CD4-positive, alpha-beta T cell treated with Interferon gamma for 1 hour (primary cell): ENCODE results near the gene PDZD7.

Experiments
- DNase-seq: peaks from one replicate; pipeline ENCODE4 v3.0.0-alpha.2; 2020

Gene PDZD7

DNA sequence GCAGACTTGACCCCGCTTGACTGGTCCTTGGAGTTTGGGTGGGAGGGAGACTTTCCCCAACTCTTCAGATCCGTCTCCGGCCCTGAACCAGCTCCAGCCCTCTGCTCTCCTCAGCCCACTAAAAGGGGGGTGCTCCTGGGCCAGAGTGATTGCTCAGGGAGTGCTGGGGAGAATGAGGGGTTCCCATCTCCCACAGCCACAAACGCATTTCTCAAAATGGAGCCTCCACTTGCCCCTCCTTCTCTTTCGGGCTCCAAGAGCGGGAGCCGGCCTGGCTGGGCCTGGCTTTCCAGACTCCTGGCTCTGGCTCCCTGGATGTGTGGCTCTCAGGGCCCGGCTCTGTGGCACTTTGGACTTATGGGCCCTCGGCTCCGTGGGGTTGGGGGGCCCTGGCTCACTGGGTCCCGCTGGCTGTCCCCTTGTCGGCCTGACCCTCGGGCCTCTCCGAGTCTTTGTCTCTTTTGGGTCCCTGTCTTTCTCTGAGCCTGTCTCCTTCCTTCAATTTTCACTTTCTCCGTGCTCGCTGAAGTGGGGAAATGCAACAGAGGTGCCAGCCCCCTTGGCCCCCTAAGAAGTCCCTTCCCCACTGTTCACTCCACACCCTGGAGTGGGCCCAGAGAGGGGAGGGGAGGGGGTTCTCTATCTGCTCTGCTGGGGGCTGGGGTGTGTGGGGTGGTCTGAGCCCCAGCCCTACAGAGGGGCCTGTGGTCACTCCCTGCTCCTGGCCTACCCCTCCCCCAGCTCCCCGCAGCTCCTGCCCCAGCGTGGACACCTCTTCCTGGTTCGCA lies 30.6 kb downstream of the PDZD7 start:
- DNase-seq: no peak

DNA sequence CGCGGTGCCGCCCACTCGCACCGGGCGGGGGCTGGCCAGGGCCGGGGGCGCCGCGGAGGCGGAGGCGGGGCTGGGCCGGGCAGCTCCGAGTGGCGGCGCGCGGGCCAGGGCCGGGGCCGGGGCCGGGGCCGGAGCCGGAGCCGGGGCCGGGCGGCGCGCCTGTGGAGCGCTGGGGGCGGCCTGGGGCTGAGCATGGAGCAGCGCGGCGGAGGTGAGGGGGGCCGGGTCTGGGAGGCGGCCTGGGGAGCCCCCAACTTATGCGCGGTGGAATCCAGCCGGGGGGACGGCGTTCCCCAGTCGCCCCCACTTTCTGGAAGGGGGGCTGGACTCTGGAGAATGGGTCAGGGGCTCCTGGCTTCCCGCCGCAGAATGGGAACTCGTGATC lies 31.2 kb downstream of the PDZD7 start, which contains the start of gene LZTS2:
Gene LZTS2 (plus strand): TSS at position 67 of the 385 bp plus-strand sequence. CDS start 2,731 bp downstream, outside the sequence.
- DNase-seq: no peak

DNA sequence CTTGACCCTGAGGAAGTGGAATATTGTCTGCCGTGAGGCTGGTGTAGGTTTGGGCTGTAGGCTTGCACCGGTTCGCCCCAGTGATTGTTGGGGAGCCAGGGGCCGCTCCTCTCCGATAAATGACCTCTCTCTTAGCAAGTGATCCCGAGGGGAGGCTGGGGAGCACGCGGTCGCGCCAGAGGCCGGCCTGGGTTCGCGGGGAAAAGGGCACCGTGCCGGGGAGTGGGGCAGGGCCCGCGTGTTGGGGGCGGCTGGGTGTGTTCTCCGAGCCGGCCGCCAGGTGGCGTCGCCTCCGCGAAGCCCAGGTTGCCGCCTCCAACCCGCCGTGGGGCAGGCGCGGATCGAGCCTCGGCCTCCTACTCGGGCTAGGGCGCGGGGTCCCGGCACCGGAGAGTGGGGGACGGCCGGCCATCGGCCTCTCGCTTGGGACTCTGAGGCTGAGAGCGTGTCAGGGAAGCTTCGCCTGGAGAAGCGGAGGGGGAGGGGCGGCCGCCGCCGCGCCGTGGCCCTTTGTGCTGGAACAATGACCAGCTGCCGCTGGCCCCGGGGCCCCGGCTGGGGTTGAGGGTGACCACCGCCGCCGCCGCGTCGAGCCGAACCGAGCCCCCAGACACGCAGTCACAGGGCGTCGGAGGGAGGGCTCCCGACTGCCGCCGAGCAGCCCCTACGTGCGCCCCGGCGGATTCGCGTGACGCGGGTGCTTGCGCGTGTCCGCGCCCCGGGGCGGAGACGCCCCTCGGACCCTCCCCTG lies 31.8 kb downstream of the PDZD7 start:
- DNase-seq: peak; percentile 76

DNA sequence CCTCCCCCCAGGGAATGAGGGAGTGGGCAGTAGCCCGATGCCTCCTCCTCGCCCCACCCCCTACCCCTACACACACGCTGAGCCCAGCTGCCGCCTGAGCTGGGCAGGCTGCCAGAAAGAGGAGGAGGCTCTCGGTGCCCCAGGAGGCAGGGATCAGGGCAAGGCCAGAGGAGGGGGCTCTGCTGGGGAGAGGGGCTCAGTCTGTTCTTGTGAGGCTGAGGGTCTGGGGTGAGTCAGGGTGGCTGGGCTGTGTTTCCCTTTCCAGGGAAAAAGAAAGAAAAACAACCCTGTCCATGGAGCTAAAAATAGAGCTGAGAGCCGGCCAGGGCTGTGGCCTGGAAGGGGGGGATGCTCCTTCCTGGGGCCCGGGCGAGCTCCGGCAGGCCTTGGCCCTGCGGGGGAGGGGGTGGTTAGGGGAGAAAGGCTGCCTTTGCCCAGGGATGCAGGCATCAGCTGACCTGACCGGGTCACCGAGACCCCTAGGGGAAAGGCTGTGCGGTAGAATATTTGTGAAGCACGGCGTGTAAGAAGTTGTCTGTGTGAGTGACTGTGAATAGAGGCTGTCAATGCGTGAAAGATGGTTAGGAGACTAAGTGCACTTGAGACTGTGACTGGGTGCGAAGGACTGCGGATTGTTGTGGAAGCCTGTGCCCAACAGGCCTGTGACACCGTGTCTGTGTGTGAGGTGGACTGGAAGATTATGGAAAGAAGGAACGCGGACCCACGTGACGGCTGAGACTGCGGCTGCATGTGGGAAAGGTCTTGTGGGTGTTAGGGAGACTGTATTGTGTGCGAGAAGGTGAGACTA lies 32.5 kb downstream of the PDZD7 start:
- DNase-seq: peak; percentile 58

DNA sequence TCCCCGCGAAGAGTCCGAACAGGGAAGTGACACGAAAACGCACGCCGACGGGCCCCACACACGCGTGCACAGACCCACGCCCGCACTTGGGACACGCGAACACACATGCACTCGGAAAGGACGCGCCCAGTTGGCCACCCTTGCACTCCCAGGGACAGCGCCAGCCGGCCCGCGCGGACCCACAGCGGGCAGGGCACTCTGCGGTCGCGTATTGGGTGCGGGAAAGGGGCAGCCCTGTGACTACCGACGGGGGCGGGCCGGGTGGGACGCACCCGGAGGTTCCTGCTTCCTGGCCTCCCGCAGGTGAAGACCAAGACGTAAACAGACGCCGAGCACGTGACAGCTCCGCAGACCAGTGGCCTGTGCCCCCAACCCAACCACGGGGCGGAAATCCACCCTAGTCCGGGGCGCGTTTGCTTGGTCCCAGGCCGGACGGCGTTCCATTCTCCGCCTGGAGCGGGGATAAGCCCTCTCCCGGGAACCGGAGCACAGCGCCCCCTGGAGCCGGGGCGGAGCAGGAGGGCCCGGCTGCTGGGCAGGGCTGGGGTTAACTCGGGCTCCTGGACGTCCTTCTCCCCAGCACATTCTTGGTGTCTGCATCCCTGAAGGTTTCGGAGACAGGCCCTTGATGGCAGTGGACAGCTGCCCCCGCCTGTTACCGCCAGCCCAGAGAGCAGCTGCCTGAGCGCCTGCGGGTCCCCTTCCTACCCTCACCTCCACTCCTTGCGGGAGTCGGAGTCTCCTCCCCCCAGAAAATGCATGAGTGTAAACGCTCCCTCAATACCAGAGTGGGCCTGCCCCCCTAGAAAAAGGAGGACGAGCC lies 33.4 kb downstream of the PDZD7 start:
- peak; percentile 50 for DNase-seq

DNA sequence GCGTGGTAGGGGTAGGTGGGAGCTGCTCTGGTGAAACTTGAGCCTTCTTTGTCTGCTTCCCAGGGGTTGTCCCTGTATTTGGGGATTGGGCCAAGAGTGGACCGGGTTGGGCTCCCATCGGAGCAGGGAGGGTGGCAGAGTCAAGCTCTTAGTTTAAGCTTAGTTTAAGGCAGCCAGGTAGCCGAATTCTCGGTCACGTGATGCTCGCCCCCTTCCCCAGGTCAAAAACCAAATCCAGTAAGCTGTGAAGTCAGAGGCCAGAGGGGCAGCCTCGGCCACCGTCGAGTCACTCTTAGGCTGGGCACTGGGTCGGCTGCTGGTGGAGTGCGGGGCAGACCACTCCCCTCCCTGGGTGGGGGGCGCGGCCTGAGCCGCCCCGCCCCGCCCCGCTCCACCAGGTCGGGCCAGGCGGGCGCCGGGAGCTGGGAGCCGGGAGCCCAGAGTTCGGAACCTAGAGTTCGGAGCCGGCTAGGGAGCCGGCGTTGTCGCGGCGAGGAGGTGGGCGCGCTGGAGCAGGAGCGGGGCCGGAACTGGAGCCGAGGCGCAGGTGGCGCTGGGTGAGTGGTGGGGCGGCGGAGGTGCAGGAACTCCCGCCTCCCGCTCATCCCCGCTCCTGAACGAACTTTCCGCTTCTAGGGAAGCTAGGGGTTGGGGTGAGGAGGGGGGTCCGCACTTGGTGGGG lies 34.1 kb downstream of the PDZD7 start:
- no peak for DNase-seq

DNA sequence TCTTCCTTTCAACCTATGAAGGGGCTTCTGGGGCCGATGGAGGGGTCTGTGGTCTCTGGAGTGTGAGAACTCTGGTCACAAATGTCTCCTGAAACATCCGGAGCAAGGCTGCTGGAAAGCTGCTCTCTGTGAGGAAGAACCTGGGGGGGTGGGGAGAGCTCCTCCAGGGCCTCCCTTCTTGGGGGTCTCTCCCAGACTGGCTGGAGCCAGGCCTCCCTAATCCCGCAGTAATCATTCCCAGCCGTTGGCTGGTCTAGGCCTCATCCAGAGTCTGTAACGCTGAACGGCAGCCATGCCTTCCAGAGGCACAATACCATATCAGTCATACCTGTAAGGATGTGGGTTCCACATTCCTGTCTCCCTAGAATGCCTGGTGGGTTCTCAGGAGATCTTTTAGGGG lies 35.7 kb downstream of the PDZD7 start:
- no peak for DNase-seq

DNA sequence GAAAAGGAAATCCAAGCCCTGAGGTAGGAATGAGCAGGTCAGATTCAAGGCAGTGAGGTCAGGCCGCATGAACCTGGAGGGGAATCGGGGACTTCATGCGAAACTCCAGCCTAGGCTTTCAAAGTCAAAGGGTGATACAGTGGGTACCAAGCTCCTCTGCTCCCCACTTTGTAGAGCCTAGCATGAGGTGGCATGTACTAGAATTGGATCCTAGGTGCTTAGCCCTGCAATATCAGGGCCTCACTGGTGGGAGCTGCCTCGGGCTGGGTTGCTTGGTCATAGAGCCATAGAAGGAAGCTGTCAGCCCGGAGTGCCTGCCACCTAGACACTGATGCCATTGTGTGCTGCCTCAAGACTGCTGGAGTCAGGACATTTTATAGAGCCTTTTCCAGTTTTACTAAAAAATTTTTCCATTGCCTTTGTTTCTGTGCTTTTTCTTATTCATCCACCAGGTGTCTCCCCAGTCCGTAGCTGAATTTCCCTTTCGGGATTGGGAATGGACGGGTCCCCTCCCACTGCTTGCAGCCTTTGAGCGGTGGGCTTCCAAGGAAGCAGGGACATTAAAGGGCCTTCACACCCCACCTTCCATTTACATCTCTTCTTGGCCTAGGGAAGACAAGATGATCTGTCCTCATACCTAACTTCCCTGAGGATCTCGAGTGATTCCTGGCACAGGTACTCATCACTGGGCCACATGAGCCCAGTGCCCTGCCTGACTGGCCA lies 36.8 kb downstream of the PDZD7 start:
- DNase-seq: no peak

DNA sequence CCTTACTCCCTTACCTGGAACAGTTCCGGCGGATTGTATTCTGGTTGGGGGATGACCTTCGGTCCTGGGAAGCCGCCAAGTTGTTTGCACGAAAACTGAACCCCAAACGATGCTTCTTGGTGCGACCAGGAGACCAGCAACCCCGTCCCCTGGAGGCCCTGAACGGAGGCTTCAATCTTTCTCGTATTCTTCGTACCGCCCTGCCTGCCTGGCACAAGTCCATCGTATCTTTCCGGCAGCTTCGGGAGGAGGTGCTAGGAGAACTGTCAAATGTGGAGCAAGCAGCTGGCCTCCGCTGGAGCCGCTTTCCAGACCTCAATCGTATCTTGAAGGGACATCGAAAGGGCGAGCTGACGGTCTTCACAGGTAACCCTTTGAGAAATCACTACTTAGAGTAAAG lies 41.8 kb downstream of the PDZD7 start:
- no peak for DNase-seq

DNA sequence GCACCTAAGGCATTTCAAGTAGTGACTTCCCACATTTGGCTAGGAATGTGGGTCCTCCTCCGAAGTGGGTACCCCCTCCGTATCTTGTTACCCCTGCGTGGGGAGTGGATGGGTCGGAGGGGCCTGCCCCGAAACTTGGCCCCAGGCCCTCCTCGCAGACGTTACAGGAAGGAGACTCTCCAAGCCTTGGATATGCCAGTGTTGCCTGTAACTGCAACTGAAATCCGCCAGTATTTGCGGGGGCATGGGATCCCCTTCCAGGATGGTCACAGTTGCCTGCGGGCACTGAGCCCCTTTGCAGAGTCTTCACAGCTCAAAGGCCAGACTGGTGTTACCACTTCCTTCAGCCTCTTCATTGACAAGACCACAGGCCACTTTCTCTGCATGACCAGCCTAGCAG lies 42.8 kb downstream of the PDZD7 start:
- no peak for DNase-seq

DNA sequence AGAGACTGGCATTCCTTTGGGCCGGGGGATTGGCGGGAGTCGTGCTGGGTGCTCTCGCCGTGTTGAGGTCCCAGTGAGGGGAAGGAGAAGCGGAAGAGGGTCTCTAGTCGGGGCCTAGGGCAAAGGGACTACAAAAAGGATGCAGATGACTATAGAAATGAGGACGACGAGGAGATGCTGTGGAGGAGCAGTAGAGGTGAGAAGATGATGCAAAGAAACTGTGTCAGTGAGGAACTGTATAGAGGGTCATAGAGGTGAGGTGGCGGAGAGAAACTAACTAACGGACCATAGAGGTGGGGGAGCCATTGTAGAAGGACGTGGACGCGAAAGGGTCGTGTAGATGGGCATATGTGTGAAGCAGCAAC lies 43.3 kb downstream of the PDZD7 start:
- DNase-seq: no peak

DNA sequence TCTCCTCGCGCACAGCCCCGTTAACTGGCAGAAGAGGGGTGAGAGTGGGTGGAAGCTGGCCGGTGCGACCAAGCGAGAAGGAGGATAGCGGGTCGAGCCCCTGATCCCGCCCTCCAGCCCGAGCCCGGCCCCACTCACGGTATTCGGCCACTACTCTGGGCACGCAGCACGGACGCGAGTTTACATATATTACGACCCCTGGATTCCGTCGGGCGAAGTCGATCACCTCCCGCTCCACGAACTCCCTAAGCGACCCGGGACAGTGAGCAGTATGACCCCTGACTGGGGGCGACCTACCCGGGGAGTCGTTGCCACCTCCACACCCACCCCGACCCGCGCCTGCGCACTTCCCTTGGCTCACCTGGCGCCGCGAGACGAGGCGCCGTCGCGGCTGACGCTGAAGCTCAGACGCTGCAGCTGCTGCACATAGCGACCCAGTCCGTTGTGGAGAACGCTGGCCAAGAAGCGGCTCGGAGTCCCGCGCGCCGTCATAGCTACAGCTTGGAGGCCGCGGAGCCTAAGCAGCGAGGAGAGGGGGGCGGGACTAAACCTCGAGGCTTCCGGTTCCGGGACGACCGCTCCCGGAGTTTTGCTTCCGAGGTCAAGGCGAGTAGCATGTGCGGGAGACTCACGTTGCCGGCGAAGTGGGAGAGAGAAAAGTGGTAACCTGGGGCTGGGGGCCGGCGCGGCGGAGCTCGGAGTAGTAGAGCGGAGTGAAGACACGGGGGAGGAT lies 43.8 kb downstream of the PDZD7 start, which contains the start of the genes MRPL43 and TWNK:
Gene MRPL43 (minus strand): TSS at position 546 of the 733 bp plus-strand sequence. CDS start 54 bp downstream, at position 492.
Gene TWNK (plus strand): TSS at position 592 of the 733 bp plus-strand sequence. CDS start 668 bp downstream, outside the sequence.
- peak; percentile 79 for DNase-seq

DNA sequence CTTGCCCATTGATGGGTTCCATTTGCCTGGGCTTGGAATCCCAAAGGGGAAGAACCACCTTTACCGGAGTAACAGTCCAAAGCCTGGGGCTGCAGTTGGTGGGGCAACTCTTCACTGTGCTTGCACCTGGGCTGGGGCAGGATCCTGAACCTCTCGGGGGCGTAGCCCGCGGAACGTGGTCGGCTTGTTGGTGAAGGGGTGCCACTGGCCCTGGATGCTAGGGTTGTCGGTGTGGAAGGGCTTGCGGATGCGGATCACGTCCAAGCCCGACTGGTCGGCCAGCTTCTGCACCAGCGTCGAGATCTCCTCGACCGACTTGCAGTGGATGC lies 44.3 kb downstream of the PDZD7 start:
- no peak for DNase-seq

DNA sequence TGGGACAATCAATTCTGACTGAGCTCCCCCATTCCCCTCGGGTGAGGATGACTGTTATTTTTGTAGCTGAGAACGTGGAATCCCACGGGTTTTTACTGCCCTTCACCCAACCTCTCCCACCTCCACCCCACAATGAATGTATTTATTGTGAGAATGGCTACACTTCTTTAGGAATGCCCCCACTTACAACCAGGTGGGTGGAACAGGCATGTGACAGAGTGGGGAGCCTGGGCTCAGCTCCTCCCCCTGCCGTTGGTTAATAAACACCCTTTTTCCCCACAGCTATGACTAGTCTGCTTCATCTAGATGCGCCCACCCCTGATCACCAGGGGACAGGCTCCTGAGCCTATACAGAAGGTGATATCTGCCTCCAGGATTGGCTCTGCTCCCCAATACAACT lies 45.6 kb downstream of the PDZD7 start:
- DNase-seq: no peak

DNA sequence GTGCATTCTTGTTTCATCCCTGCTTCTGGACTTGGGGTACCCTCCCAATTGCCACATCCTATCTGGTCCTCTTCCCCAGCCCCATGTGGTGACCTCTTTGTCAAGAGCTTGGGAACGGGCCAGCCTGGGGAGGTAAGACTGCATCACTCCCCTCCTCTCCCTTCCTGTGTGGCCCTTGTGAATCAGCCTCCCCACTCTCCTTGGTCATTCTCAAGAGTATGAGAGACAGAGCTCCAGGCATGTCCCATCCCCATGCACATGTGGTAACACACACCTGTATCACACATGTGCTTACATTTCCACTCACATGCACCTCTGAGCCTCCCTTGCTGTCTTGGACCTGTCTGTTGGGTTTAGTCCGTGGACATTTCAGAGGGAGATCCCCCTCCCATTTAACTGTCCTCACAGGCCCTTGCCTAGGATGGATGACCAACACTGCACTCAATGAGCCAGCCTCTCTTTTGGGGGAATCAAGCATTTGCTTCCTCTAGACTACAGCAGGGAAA lies 46.2 kb downstream of the PDZD7 start:
- DNase-seq: no peak

DNA sequence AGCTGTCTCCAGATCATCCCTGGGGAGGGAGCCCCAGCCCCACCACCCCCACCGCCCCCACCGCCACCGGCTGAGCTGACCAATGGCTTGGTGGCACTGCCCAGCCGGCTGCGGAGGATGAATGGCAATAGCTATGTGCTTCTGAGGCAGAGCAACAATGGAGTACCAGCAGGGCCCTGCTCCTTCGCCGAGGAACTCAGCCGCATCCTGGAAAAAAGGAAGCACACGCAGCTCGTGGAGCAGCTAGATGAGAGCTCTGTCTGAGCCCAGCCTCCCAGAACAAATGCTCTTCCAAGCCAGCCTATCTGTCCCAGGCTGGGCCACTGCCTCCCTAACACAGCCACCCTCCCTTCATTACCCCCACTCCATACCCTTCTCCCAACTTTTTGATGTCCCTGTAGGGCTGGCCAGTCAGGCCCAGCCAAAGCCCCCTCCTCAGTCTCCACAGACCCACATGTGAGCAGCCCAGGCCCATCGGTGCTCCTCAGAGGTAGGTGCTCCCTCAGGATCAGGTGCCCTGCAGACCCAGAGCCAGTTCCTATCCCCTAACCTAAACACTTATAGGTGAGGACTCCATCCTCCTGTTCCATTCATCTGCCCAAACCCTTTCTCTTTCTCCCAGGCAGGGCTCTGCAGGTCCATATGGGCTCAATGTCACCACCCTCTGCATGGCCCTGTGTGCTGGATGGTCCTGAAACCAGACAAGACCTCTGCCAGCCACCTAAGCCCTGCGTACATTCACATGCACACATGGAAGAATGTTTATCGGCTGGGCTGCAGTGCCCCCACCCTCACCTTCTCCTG lies 46.9 kb downstream of the PDZD7 start:
- no peak for DNase-seq

DNA sequence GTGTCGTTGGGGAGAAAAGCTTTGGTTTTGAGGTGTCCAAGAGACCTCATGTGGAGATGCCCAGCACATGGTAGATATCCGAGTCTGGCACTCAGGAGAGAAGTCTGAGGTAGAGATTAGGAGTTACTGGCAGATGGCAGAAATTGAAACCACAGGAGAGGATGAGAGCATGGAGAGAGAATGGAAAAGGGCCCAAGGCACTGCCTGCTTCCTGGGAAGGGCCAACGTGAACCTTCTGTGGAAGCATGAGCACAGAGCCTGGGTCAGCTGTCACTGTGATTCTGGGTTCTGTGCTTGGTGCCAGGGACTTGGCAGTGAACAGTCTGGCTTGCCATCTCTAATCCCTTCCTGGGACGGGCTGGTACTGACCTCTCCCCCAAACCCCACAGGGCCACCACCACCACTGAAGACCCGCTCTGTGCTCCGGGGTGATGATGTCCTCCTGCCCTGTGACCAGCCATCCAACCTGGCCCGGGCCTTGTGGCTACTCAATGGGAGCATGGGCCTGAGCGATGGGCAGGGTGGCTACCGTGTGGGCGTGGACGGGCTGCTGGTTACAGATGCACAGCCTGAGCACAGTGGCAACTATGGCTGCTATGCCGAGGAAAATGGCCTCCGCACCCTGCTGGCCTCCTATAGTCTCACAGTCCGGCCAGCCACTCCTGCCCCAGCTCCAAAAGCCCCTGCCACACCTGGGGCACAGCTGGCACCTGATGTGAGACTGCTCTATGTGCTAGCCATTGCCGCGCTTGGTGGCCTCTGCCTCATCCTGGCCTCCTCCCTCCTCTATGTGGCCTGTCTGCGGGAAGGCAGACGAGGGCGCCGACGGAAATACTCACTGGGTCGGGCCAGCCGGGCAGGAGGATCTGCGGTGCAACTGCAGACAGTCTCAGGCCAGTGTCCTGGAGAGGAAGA lies 47.8 kb downstream of the PDZD7 start:
- no peak for DNase-seq

DNA sequence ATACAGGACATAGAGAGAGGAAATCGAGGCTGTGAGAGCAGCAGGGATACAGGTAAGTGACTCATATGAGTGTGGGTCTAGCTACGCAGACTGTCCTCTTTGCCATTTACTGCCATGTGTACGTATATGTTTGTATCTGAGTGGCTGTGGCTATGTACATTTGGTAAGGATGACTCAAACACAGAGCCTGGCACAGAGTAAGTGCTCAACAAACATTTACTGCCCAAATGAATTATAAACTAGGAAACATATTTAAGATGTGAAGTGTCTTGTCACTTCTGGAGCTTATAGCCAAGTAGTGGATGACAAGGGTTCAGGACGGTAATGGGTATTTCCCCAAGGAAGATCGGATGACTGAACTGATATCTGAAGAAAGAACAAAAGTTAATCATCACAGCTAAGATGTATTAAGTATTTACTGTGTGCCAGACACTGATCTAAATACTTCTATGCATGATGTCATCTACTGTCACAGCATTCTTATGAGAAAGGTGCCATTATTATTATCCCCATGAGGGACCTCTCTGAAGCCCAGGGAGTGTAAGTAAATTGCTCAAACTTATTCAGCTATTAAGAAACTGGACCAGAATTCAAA lies 49.7 kb downstream of the PDZD7 start:
- DNase-seq: no peak
